Muscle of leg (tissue), 11 donors: ENCODE measurements around the gene INCENP. TPM values are rescaled to one million over a fixed set of nuclear protein-coding genes. Genes with fewer than 3 reads are reported as not detected.
"Not testable (repeated sequence)": the region's sequence is repeated elsewhere in the genome, so short reads cannot be mapped to it uniquely, and the experiment has no call there.

Experiments used
- DNase-seq: peaks from one replicate; pipeline ENCODE4 v3.0.0; 2013
- H3K27ac ChIP-seq: one replicate; pipeline ENCODE4 v1.5.1; 2013; ENCODE audit warnings: mild to moderate bottlenecking, low read length, control low read depth
- H3K27me3 ChIP-seq: one replicate; pipeline ENCODE4 v1.6.1; 2013; ENCODE audit warnings: low read length; ENCODE audit not compliant: control insufficient read depth, insufficient read depth
- H3K36me3 ChIP-seq: one replicate; pipeline ENCODE4 v1.6.1; 2013; ENCODE audit warnings: low read length; ENCODE audit not compliant: control insufficient read depth, insufficient read depth
- H3K4me1 ChIP-seq: one replicate; pipeline ENCODE4 v1.6.1; 2013; ENCODE audit warnings: low read length; ENCODE audit not compliant: control insufficient read depth, insufficient read depth
- H3K4me3 ChIP-seq: one replicate; pipeline ENCODE4 v1.5.1; 2013; ENCODE audit warnings: low read length, control low read depth
- H3K9me3 ChIP-seq: replicated peaks from 2 replicates; pipeline ENCODE4 v1.6.1; 2013; ENCODE audit warnings: low read depth, low read length; ENCODE audit not compliant: control insufficient read depth
- WGBS: methylation state at CpG from one replicate; pipeline ENCODE4 v1.1.5; 2013; ENCODE audit warnings: missing lambda C conversion rate; ENCODE audit not compliant: insufficient coverage; 5-methylcytosine and 5-hydroxymethylcytosine counted together
- polyA plus RNA-seq, 8 donors: library from polyadenylated mRNA; unstranded; fragments of 120-200 nt; gene quantifications; one replicate each; pipeline versions ENCODE4 v1.2.1 to v1.2.3, GENCODE V29; 2013; ENCODE audit warnings: inconsistent platforms in 1 of 8, low replicate concordance in 1 of 8; ENCODE audit not compliant: insufficient read length in 8 of 8, insufficient read depth in 1 of 8
- total RNA-seq: library from RNA; stranded (reverse); fragments of 120-200 nt; gene quantifications from one replicate; pipeline ENCODE4 v1.2.4, GENCODE V29; 2013

Gene INCENP
- total and polyA plus RNA-seq, 9 donors, result 11.9 to 27.5 (median 19.8) TPM

DNA sequence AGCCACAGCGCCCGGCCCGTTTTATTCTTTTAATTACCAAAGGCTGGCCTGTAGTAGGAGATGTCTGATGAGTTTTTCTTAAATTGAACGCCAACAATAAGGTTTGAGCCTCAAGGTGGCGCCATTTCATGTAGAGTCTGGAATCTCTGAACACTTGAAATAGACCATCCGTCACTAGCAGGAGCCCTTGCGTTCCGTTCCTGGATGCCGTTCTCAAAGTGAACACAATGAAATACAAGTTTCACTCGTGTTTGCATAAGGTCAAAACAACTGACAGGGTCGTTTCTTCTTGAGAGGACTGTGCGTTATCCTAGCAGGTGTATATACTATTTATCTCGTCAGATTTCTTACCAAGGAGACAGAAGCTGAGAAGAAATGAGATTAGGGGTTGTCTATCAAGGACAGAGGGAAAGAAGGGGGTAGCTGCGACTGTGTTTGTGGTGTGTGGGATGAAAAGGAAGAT lies 47.5 kb downstream of the INCENP start:
- Histone ChIP-seq H3K4me1 (no peaks in the 10 kb centered on the region), H3K4me3 (no peak overlapping the region), H3K27me3 (peaks cover 28% of the 10 kb centered on the region), H3K9me3 (no peaks in the 10 kb centered on the region), H3K27ac (no peak overlapping the region), H3K36me3 (no peaks in the 10 kb centered on the region)
- DNase-seq, result peak; percentile 84
- 14% methylated on average over 6 of the region's 14 CpGs for WGBS

GRCh38 chr11:62172294-62172693 lies 48.5 kb downstream of the INCENP start:
- WGBS, result 65% methylated on average over 4 of the region's 7 CpGs
- no peak for DNase-seq

DNA sequence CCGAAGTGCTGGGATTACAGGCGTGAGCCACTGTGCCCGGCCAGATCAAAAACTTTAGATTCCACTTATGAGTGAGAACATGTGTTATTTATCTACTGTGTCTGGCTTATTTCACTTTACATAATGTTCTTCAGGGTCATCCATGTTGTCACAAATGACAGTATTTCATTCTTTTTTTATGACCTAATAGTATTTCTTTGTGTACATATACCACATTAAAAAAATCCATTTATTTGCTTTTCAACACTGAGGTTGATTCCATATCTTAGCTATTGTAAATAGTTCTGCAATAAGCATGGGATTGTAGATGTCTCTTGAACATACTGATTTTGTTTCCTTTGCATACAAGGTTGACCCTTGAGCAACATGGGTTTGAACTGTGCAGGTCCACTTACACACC lies 53.0 kb downstream of the INCENP start:
- H3K4me3 ChIP-seq, result no peak overlapping the region
- WGBS, result no CpG with 5 or more reads among the region's 3 CpGs
- H3K9me3 ChIP-seq, result no peaks in the 10 kb centered on the region
- no peak for DNase-seq
- no peaks in the 10 kb centered on the region for H3K36me3 ChIP-seq
- no peaks in the 10 kb centered on the region for H3K4me1 ChIP-seq
- peaks cover 10% of the 10 kb centered on the region for H3K27me3 ChIP-seq
- no peak overlapping the region for H3K27ac ChIP-seq

More at GRCh38 chr11:62172294-62172693, 48.5 kb downstream of the INCENP start:
- H3K27me3 ChIP-seq, result peaks cover 20% of the 10 kb centered on the region
- H3K36me3 ChIP-seq, result no peaks in the 10 kb centered on the region
- H3K4me1 ChIP-seq, result no peaks in the 10 kb centered on the region
- H3K27ac ChIP-seq, result no peak overlapping the region
- H3K9me3 ChIP-seq, result no peaks in the 10 kb centered on the region
- H3K4me3 ChIP-seq, result no peak overlapping the region

DNA sequence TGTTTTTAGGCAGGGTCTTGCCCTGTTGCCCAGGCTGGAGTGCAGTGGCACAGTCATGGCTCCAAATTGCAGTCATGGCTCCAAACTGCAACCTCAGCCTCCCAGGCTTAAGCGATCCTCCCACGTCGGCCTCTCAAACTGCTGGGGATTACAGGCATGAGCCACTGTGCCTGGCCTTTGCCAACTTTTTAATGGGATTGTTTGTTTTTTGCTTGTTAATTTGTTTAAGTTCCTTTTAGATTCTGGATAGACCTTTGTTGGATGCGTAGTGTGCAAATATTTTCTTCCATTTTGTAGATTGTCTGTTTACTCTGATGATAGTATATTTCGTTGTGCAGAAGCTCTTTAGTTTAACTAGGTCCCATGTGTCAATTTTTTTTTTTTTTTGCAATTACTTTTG lies 56.2 kb downstream of the INCENP start:
- no peak for DNase-seq
- H3K27ac ChIP-seq, result no peak overlapping the region
- no peaks in the 10 kb centered on the region for H3K4me1 ChIP-seq
- WGBS, result 94% methylated on average over 3 of the region's 5 CpGs
- H3K27me3 ChIP-seq, result peaks cover 2% of the 10 kb centered on the region
- H3K9me3 ChIP-seq, result no peaks in the 10 kb centered on the region
- no peak overlapping the region for H3K4me3 ChIP-seq
- no peaks in the 10 kb centered on the region for H3K36me3 ChIP-seq

GRCh38 chr11:62181097-62181496 lies 57.3 kb downstream of the INCENP start:
- no peaks in the 10 kb centered on the region for H3K9me3 ChIP-seq
- peaks cover 2% of the 10 kb centered on the region for H3K27me3 ChIP-seq
- no peak overlapping the region for H3K4me3 ChIP-seq
- no CpG with 5 or more reads among the region's 2 CpGs for WGBS
- DNase-seq, result no peak
- no peak overlapping the region for H3K27ac ChIP-seq
- H3K4me1 ChIP-seq, result no peaks in the 10 kb centered on the region
- H3K36me3 ChIP-seq, result no peaks in the 10 kb centered on the region

- Histone ChIP-seq H3K9me3 (no peaks in the 10 kb centered on the region), H3K27ac (no peak overlapping the region), H3K4me3 (no peak overlapping the region), H3K27me3 (peaks cover 2% of the 10 kb centered on the region), H3K36me3 (no peaks in the 10 kb centered on the region), H3K4me1 (no peaks in the 10 kb centered on the region)
- DNase-seq, result no peak
- 27% methylated on average over 2 of the region's 8 CpGs for WGBS
These were observed 58.5 kb downstream of the INCENP start for GRCh38 chr11:62182147-62182891.

GRCh38 chr11:62186195-62186594 lies 62.4 kb downstream of the INCENP start:
- DNase-seq, result no peak
- WGBS, result 54% methylated on average over 2 of the region's 2 CpGs
- peaks cover 10% of the 10 kb centered on the region for H3K27me3 ChIP-seq
- H3K4me3 ChIP-seq, result no peak overlapping the region
- H3K9me3 ChIP-seq, result no peaks in the 10 kb centered on the region
- H3K36me3 ChIP-seq, result no peaks in the 10 kb centered on the region
- H3K27ac ChIP-seq, result no peak overlapping the region
- H3K4me1 ChIP-seq, result no peaks in the 10 kb centered on the region

DNA sequence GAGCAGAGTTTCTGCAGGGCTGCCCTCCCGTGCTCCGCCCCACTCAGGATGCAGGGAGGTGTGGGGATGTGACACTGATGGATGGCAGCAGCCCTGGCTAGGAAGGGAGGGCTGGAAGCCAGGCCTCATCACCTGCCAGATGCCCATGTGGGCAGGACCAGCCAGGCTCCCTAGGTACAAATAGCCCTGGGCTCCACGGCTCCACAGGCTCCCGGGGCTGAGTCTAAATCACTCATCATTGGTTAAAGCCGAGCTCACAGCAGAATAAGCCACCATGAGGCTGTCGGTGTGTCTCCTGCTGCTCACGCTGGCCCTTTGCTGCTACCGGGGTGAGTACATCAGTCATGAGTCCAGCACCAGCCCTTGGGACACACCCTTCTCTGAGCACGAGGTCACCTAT lies 66.2 kb downstream of the INCENP start, which contains the start of gene SCGB1D1:
Gene SCGB1D1 (plus strand): TSS at position 206 of the 400 bp plus-strand sequence. CDS start 69 bp downstream, at position 275.
- H3K4me1 ChIP-seq, result no peaks in the 10 kb centered on the region
- peaks cover 10% of the 10 kb centered on the region for H3K27me3 ChIP-seq
- no peak within 1 kb of the TSS for H3K4me3 ChIP-seq
- H3K9me3 ChIP-seq, result no peaks in the 10 kb centered on the region
- H3K27ac ChIP-seq, result no peak within 1 kb of the TSS
- WGBS, result 56% methylated on average over 6 of the region's 9 CpGs
- no peak for DNase-seq
- H3K36me3 ChIP-seq, result no peaks in the 10 kb centered on the region

- WGBS, result 53% methylated on average over 4 of the region's 4 CpGs
- H3K9me3 ChIP-seq, result no peaks in the 10 kb centered on the region
- H3K4me3 ChIP-seq, result no peak overlapping the region
- peaks cover 5% of the 10 kb centered on the region for H3K27me3 ChIP-seq
- no peaks in the 10 kb centered on the region for H3K4me1 ChIP-seq
- H3K27ac ChIP-seq, result no peak overlapping the region
- no peaks in the 10 kb centered on the region for H3K36me3 ChIP-seq
- DNase-seq, result no peak
These were observed 70.1 kb downstream of the INCENP start for GRCh38 chr11:62193952-62194351.

DNA sequence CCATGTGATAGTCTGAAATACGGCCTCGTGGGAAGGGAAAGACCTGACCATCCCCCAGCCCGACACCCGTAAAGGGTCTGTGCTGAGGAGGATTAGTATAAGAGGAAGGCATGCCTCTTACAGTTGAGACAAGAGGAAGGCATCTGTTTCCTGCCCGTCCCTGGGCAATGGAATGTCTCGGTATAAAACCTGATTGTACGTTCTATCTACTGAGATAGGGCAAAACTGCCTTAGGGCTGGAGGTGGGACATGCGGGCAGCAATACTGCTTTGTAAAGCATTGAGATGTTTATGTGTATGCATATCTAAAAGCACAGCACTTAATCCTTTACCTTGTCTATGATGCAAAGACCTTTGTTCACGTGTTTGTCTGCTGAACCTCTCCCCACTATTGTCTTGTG lies 71.2 kb downstream of the INCENP start:
- H3K4me1 ChIP-seq, H3K27ac ChIP-seq, H3K9me3 ChIP-seq, H3K27me3 ChIP-seq, DNase-seq, H3K36me3 ChIP-seq, H3K4me3 ChIP-seq: not testable (repeated sequence)
- 0% methylated on average over 1 of the region's 9 CpGs for WGBS
